NCI-H2081 (cell line): ENCODE measurements around the gene GRID2IP.

Experiments
- DNase-seq, 2 experiments: peaks; one replicate each; lab custom pipeline; 2025; lab: John Stamatoyannopoulos, UW

The GRID2IP gene

DNA sequence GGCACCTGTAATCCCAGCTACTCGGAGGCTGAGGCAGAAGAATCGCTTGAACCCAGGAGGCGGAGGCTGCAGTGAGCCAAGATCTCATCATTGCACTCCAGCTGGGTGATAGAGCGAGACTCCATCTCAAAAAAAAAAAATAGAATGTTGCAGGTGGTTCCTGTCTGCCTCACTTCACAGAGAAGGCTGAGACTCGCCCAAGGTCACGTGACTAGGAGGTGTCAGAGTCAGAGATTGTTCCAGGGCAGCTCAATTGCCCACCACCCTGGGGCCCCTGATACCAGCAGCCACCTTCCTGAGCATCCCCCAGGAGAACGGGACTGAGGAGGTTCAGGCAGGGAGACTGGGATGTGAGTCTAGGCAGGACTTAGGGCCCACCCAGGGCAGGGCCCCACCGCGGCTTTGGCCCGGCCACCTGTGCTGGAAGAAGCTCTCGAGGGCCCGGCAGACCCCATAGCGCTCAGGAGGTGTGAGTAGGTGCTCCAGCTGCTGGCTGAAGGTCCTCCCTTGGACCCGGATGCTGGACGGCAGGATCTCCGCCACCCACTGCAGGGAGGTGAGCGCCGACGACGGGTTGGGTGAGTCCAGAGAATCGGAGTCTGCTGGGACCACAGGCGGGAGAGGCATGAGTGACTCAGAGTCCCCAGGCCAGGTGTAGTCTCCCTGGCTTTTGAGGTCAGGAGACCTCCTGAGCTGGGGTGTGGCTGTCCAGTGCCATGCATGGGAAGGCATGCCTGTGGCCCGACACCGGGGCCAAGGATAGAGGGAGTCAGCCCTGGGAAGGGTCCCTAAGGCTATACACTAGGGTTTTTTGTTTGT lies 30.9 kb downstream of the GRID2IP start:
- DNase-seq, result no peak

DNA sequence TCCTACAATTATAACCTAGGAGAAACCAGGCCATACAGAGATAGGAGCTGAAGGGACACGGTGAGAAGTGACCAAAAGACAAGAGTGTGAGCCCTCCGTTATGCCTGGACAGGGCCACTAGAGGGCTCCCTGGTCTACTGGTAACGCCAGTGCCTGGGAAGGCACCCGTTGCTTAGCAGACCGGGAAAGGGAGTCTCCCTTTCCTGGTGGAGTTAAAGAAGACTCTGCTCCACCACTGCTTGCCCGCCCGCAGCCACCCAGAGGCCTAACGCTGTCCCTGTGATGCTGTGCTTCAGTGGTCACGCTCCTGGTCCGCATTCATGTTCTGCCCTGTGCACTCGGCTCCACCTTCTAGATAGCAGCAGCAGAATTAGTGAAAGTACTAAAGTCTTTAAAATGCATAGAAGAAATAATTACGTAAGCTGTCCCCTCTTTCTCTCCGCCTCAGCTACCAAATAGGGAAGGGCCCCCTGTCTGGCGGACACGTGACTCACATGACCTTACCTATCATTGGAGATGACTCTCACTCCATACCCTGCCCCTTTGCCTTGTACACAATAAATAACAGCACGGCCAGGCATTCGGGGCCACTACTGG lies 34.8 kb downstream of the GRID2IP start:
- peak; percentile 91 to 92 for DNase-seq

DNA sequence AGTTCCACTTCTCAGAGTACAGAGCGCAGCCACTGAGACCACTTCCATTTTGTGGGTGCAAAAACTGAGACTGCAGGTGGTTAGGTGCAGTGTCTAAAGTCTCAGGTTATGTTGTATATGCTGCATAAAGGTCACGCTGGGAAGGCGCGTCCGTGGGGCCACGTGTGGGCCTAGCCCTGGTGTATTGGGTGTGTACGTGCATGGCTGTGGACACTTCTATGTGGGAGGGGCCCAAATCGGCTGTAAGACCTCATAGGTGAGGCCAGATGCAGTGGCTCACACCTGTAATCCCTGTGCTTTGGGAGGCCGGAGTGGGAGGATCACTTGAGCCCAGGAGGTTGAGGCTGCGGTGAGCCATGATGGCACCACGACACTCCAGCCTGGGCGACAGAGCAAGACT lies 37.7 kb downstream of the GRID2IP start:
- DNase-seq, result no peak

DNA sequence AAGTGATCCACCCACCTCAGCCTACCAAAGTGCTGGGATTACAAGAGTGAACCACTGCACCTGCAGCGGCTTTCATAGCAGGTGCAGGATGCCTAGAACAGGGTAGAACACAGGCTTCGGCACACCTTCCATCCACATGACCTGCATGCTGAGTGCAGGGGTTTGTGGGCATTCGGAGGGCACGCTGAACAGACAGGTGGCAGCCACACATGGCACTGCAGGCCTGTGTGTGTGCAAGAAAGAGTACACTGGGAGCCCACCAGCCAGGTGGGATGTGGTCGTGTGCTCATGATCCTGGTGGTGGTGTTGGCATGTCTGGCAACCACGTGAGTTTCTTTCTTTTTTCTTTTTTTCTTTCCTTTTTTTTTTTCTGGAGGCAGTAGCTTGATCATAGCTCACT lies 38.4 kb downstream of the GRID2IP start:
- no peak for DNase-seq

DNA sequence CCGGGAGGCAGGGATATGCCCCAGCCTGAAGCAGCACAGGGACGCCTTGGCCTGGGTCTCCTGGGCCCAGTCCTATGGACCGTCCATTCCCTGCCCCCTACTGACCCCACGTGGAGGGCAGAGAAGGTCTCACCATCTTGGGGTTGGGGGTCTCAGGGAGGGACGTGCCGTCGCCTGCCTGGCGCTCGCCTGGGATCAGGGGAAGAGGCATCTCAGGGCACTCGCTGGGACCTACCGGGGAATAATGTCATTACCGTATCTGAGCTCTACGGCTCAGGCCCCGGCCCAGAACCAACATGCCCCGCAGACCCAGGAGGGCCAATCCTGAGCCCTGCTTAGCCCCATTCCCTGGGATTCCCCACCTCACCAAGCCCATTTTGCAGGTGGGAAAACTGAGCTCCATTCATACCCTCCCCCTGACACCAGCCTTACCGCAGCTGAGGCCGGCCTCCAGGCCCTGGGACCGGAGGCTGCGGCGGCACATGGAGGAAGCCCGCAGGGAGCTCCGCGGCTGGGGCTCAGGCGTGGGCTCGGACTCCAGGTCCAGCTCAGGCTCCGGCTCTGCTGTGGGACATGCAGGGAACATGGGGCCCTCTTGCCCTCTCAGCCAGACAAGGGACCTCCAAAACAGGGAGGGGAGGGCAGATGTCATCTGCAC lies 40.7 kb downstream of the GRID2IP start:
- no peak for DNase-seq

DNA sequence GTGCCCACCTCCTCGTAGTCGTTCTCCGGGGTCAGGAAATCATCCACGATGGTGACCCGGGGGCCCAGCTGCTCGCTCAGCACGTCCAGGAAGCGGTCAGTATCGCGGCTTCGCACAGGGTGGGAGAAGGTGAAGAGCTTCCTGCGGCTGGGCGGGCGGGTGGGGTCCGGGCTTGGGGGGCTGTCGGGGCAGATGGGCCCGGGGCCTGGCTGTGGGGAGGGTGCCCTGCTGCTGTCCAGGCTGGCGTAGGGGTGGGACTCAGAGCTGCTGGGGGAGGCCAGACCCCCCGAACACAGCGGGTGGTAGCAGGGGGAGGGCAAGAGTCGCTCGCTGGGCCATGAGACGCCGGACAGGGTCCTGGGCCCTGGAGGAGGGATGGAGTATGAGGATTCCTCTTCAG lies 42.3 kb downstream of the GRID2IP start:
- DNase-seq, result no peak

DNA sequence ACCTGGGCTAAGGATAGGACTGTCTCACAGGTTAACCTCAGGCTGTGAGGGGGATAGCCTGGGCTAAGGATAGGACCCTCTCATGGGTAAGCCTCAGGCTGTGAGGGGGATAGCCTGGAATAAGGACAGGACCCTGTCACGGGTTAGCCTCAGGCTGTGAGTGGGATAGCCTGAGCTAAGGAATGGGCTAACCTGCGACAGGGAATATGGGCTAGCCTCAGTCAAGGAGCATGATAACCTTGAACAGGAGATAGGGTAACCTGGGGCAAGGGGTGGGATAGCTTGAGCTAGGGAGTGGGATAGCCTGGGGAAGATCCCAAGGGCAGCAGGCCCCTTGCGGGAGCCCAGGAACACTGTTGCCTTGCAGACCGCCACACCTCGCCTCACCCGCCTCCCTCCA lies 42.7 kb downstream of the GRID2IP start:
- no peak for DNase-seq

DNA sequence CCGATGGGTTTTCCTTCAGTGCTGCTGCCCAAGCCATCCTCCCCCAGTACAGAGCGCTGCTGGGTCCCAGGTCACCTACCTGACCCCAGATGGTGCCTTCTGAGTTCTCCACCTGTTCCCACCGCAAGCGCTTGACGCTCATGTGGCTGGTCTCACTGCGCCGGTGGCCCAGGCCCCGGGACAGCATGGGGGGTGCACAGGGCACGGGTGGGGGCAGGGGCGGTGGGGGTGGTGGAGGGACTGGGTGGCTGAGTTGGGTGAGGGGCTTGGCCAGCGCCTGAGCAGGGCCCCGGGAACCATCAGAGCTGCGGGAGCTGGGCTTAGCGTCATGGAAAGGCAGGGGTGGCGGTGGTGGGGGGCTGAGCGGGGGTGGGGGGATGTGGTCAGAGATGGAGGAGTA lies 43.4 kb downstream of the GRID2IP start:
- no peak for DNase-seq

DNA sequence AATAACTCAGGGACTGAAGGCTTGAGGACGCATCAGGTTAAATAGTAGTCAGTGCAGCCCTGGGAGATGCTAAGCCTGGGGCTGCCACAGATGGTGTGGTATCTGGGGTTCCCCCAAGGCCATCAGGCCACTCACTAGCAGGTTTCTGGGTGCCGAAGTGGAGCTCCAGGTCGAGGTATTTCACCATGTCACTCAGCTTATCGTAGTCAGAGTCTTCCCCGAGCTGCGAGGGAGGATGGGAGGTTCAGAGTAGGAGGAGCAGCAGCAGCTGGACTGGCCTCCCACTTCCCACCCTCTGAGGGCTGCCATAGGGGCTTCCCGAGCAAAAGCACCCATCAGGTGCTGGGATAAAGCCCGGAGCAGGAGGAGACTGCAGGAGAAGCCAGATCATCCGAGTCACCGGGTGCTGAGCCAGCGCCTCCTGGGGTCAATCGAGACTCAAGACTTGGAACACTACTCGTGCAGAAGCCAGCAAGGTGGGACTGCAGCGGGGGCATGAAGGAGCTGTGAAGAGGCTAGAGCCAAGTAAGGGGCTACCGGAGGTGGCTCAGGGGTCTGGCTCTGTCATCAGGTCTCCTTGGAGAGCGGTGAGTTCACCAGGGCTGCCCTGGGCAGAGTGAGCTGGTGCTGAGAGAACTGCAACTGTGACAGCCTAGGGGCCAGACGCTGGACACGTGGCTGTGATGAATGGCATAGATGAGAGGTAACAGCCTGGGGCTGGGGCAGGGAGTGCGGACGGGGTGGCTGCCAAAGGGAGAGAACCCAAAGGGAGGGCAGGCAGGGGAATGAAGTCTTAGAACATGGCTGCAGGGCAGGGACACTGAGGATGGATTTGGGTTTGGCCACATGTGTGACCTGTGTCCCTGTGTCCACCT lies 45.3 kb downstream of the GRID2IP start:
- no peak for DNase-seq

DNA sequence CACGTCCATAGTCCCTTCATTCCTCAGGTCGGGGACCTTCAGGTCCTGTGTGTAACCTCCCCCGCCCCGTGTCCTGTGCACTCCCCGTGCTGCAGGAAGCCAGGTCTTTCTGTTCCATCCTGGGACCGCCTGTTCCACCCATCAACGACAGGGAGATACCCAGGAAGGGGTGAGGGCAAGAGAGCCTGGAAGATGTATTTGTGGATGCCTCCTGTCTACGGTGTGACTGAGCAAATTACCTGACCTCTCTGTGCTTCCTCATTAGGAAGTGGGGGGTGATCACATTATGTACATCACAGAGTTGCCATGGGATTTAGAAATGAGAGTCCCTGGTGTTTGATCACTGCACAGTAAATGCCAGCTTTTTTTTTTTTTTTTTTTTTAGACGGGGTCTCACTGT lies 46.3 kb downstream of the GRID2IP start:
- DNase-seq, result no peak

DNA sequence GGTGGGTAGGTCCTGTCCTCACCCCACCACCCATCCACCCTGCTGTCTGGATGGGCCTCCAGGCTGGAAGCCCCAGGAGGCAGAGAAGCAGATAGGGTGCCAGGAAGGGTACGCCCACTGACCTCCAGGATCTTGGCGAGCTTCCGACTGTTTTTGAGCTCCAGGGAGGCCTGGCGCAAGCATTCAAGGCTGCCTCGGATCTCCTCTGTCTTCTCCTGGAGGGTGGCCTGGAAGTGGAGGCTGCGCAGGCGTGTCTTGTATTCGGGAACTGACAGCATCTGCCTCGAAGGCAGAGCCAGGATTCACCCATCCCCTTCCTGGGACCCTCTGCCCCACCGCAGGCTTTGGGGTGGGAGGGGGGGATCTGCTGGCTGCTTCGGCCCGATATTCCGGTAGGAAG lies 48.4 kb downstream of the GRID2IP start:
- no peak for DNase-seq

DNA sequence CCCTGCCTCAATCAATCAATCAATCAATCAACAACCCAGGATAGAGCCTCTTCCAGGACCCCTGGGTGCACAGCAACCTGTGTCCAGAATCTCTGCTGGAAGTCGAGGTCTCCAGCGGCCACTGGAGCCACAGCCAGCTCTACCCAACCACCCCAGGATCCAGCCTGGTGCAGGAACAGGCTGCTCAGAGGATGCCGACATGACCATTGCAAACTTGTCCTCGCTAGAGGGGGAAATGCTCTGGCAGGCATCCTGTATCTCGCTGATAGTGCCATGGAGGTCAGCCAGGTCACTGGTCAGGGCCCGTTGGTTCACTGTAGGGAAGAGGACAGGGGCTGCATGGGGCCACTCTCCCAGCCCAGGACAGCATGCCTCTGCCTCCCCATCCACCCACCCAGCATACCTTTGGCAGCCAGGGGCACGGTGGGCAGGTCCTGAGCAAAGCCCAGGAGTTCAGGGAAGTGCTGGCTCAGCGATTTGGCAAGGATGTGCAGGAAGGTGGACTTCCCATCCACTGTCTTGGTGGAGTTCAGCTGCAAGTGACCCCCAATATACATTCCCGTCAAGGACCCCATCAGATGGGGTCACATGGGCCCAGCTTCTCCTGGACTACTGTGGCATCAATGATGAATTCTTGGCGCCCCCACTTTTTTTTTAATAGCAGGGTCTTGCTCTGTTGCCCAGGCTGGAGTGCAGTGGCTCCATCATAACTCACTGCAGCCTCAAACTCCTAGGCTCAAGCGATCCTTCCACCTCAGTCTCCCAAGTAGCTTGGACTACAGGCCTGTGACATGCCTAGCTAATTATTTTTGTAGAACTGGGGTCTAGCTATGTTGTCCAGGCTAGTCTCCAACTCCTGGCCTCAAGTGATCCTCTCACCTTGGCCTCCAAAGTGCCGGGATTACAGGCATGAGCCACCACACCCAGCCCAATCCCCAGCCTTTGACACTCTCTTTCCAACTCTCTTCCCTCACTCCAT lies 49.4 kb downstream of the GRID2IP start:
- DNase-seq, result no peak

DNA sequence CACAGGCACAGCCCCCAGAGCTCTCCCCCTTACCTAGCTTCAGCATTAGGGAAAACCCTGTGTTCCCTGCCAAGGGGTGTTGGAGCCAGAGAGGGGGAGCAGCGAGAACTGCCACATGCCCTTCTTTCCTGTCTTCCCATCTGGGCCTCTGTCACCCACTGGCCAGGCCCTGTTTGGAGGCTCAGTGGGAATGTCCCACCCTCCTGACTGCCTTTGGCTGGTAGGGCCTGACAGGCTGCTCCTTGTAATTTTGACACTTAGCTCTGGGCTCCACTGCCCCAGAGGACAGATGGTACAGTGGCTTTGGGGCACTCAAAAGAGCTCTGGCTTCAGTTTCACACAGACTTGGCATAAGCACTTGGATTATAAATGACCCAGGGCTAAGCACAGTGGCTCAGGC lies 50.6 kb downstream of the GRID2IP start:
- DNase-seq, result no peak

DNA sequence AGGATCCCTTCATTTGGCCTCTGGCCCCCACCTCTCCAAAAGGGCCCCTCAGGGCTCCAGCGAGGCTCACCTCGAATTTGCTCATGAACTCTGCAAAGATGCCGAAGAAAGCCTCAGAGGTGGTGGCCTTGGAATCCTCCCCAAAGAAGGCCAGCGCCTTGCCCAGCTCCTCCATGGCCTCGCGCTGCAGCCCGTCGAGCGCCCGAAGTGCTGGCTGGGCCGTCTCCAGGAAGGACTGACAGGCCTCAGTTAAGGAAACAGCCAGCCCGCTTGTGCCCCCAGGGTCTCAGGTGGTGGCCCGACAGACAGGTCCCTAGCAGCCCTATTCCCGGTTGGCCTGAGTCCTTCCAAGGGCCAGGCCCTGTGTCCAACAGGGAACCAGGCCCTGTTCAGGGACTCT lies 53.3 kb downstream of the GRID2IP start:
- DNase-seq, result no peak

DNA sequence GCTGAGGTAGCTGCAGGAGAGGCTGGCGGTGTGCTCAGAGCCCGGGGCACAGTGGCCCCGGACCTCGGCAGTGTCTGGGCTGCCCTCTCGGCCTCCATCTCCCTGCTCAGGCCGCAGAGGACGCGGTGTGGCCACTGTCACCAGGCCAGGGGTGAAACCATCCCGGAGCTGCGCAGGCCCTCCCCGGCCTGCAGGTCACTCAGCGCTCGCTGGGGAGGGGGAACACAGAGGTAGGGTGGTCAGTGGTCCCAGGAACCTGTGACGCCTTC lies 53.7 kb downstream of the GRID2IP start:
- DNase-seq, result no peak

DNA sequence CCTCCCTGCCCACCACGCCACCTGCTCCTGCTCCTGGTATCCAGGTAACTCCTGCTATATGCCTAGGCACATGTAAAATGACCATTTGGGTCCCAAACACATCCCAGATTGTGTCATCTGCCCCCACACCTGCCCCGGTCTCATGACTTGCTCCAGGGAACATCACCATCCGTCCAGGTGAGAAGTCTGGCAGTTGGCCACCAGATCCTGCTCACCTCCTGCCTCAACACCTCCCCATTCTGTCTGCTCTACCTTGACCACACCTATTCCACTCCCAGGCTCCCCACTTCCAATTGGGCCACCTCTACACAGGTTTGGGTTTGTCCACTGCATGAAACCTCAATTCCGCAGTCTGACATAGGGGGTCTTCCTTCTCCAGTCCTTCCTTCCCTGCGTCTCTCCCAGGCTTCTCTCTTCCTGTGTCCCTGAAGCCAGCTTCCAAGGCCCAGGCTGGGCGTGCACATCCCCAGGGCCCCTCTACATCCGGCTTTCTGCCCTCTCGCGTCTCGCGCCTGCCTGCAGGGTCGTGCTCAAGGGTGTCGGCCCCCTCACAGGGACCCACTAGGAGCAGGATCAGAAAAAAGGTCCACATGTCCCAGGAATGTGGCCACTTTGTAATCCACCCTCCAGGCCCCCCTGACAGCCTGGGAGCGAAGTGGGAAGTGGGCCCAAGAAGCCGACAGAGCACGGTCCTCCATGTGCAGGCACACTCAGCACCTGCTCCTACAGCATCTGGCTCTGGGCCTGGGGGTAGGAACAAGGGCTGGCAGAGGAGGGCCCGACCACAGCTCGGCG lies 54.2 kb downstream of the GRID2IP start:
- no peak for DNase-seq

DNA sequence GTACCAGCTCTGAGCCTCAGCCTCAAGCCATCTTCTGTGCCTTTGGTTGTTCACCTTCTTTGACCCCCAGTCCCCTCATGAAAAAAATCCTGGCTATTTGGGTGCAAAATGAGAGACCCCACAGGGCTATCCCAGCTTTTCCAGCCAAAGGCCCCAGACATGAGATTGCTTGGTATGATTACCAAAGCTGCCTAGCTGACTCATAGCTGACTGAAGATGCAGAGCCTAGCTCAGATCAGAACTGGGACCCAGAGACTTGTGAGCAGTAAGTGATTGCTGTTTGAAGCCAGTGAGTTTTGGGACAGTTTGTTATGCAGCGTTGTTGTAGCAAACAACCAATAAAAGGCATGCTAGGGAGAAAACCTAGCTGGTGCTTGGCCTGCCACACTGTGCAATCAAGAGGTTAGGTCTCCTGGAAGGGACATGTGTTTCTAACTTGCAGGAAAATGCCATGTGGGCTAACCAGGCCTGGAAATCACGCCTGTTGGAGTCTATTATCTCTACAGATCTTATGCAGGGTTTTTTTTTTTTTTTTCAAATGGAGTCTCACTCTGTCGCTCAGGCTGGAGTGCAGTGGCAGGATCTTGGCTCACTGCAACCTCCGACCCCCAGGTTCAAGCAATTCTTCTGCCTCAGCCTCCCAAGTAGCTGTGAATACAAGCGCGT lies 55.5 kb downstream of the GRID2IP start:
- no peak for DNase-seq

DNA sequence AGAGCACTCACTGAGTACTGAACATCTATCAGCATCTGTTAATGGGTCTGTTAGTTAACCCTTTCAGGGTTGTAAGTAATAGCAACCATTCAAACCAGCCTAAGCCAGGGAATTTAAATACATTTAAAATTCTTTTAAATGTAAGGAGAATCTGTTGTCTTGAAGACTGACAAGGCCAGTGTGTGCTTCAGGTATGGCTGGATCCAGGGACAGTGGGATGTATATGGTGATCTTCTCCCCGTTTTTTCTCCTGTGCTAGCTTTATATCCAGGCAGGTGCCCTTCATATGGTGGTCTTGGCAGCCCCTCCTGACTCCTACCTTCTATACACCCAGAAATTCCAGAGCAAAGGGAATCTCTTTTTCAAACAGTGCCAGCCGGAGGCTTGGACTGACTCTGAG lies 56.9 kb downstream of the GRID2IP start:
- no peak for DNase-seq

DNA sequence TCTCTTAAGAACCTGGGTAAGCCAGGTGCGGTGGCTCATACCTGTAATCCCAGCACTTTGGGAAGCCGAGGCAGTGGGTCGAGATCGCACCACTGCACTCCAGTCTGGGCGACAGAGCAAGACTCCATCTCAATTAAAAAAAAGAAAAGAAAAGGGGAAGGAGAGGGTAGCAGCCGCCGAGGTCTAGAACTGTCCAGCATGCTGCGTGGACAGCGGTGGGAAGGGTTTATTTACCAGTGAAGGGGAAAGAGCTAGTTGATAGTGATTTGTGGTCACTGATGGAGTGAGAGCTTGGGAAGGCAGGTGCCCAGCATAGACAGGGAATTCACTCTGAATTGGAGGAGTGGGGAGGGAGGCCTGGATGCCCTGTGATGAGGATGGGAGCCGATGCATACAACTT lies 60.1 kb downstream of the GRID2IP start:
- no peak for DNase-seq

DNA sequence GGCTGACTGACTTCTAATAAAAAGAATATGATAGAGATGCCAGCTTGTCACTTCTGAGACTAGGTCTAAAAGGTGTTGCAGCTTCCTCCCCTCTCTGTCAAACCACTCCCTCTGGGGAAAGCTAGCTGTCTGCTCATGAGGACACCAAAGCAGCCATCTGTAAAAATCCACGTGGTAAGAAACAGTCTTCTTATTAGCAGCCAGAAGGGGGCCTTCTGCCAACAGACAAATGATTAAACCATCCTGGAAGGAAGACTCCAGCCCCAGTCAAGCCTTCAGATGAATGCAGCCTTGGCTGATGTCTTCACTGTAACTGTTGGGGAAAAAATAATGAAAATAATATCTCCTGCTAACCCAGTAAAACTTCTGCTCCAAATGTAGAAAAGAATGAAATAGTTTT lies 61.6 kb downstream of the GRID2IP start:
- no peak for DNase-seq
